ENCODE results near the gene MAP7. TPM values are rescaled to one million over a fixed set of nuclear protein-coding genes. Genes with fewer than 3 reads are reported as not detected.
A peak's percentile ranks its signal among the peaks of the same experiment; 100 is the strongest.
"Not testable (repeated sequence)": the region's sequence is repeated elsewhere in the genome, so short reads cannot be mapped to it uniquely, and the experiment has no call there.

The MAP7 gene
- total and polyA plus RNA-seq, 8 donors: 15.7 to 22.0 (median 17.3) TPM

- intact Hi-C loops (cut with DNase I): no loop called here
- Histone ChIP-seq H3K9me3 (no peaks in the 10 kb centered on the region), H3K27ac (no peak overlapping the region), H3K27me3 (no peaks in the 10 kb centered on the region), H3K4me3 (no peak overlapping the region), H3K4me1 (peaks cover 5% of the 10 kb centered on the region in 2 donors), H3K36me3 (peaks cover 0 to 63% of the 10 kb centered on the region in 2 donors)
- ATAC-seq (peak; percentile 33), DNase-seq (no peak)
- TF ChIP-seq CTCF (IDR thresholded peaks at IDR 0.05): no peak
These were observed 36.1 kb upstream of the MAP7 start for GRCh38 chr6:136586295-136586694.

- DNase-seq; intact Hi-C loops (cut with DNase I); ATAC-seq; H3K27me3 ChIP-seq; H3K4me3 ChIP-seq; H3K27ac ChIP-seq; H3K9me3 ChIP-seq; H3K4me1 ChIP-seq: not testable (repeated sequence)
- H3K36me3 ChIP-seq: peaks cover 0 to 63% of the 10 kb centered on the region in 2 donors
These were observed 35.3 kb upstream of the MAP7 start for GRCh38 chr6:136585523-136585922.

- peak overlapping the region in 1 of 2 donors; percentile 13 for H3K27ac ChIP-seq
These were observed 34.1 kb upstream of the MAP7 start for GRCh38 chr6:136584290-136584689.

GRCh38 chr6:136582711-136583471 lies 32.7 kb upstream of the MAP7 start:
- DNase-seq (peak in 2 of 4 donors; percentile 34 to 67), ATAC-seq (peak; percentile 82)
- peaks cover 0 to 62% of the 10 kb centered on the region in 2 donors for H3K36me3 ChIP-seq
- peaks cover 5% of the 10 kb centered on the region in 2 donors for H3K4me1 ChIP-seq
- intact Hi-C loops (cut with DNase I): no loop called here
- H3K27ac ChIP-seq: peak overlapping the region; percentile 56 to 73
- peak; percentile 31 to 40 for TF ChIP-seq CTCF (IDR thresholded peaks at IDR 0.05)
- no peak overlapping the region for H3K4me3 ChIP-seq
- H3K9me3 ChIP-seq: no peaks in the 10 kb centered on the region
- no peaks in the 10 kb centered on the region for H3K27me3 ChIP-seq

More at GRCh38 chr6:136584290-136584689, 34.1 kb upstream of the MAP7 start:
- DNase-seq; H3K4me1 ChIP-seq; H3K4me3 ChIP-seq; H3K9me3 ChIP-seq; ATAC-seq; intact Hi-C loops (cut with DNase I); H3K27me3 ChIP-seq: not testable (repeated sequence)
- peaks cover 0 to 63% of the 10 kb centered on the region in 2 donors for H3K36me3 ChIP-seq

- Histone ChIP-seq H3K4me1 (peaks cover 5% of the 10 kb centered on the region in 2 donors), H3K9me3 (no peaks in the 10 kb centered on the region), H3K4me3 (no peak overlapping the region), H3K36me3 (peaks cover 0 to 79% of the 10 kb centered on the region in 2 donors), H3K27me3 (no peaks in the 10 kb centered on the region), H3K27ac (no peak overlapping the region)
- intact Hi-C loops (cut with DNase I): no loop called here
- no peak for TF ChIP-seq CTCF (IDR thresholded peaks at IDR 0.05)
- ATAC-seq (no peak), DNase-seq (no peak)
These were observed 29.6 kb upstream of the MAP7 start for GRCh38 chr6:136579800-136580199.

GRCh38 chr6:136576821-136577220 lies 26.6 kb upstream of the MAP7 start:
- peaks cover 0 to 87% of the 10 kb centered on the region in 2 donors for H3K36me3 ChIP-seq
- H3K4me1 ChIP-seq: no peaks in the 10 kb centered on the region
- ATAC-seq (no peak), DNase-seq (no peak)
- intact Hi-C loops (cut with DNase I): no loop called here
- H3K4me3 ChIP-seq: no peak overlapping the region
- peaks cover 0 to under 1% of the 10 kb centered on the region in 2 donors for H3K9me3 ChIP-seq
- no peaks in the 10 kb centered on the region for H3K27me3 ChIP-seq
- no peak for TF ChIP-seq CTCF (IDR thresholded peaks at IDR 0.05)
- H3K27ac ChIP-seq: no peak overlapping the region
